NCI-H82 (cell line): Measurements from ENCODE around the gene NSMCE1.
A peak's percentile ranks its signal among the peaks of the same experiment; 100 is the strongest.

Experiments used
- DNase-seq: peaks from one replicate; lab custom pipeline; 2025; lab: John Stamatoyannopoulos, UW

Gene NSMCE1

GRCh38 chr16:27229891-27230470 lies 38.6 kb downstream of the NSMCE1 start:
- no peak for DNase-seq

- no peak for DNase-seq
Measured at GRCh38 chr16:27228621-27229501, 39.7 kb downstream of the NSMCE1 start.

GRCh38 chr16:27228045-27228444 lies 40.5 kb downstream of the NSMCE1 start:
- no peak for DNase-seq

GRCh38 chr16:27226976-27227705 lies 41.4 kb downstream of the NSMCE1 start:
- DNase-seq = no peak

- DNase-seq = no peak
Measured at GRCh38 chr16:27226476-27226875, 42.1 kb downstream of the NSMCE1 start.

GRCh38 chr16:27225536-27226360 lies 42.8 kb downstream of the NSMCE1 start:
- no peak for DNase-seq

GRCh38 chr16:27224741-27225300 lies 43.8 kb downstream of the NSMCE1 start:
- no peak for DNase-seq

GRCh38 chr16:27224271-27224737 lies 44.3 kb downstream of the NSMCE1 start:
- DNase-seq = no peak

GRCh38 chr16:27223701-27224100 lies 44.9 kb downstream of the NSMCE1 start:
- DNase-seq = no peak

- no peak for DNase-seq
Measured at GRCh38 chr16:27223226-27223610, 45.4 kb downstream of the NSMCE1 start.

GRCh38 chr16:27222249-27223225 lies 46.0 kb downstream of the NSMCE1 start:
- DNase-seq = peak; percentile 30

GRCh38 chr16:27221576-27222248 lies 46.9 kb downstream of the NSMCE1 start:
- DNase-seq = no peak

- no peak for DNase-seq
Measured at GRCh38 chr16:27220991-27221390, 47.6 kb downstream of the NSMCE1 start.

- DNase-seq = no peak
Measured at GRCh38 chr16:27220527-27220926, 48.0 kb downstream of the NSMCE1 start.

GRCh38 chr16:27220120-27220519 lies 48.5 kb downstream of the NSMCE1 start:
- DNase-seq = no peak

- DNase-seq = no peak
Measured at GRCh38 chr16:27219161-27219560, 49.4 kb downstream of the NSMCE1 start.

GRCh38 chr16:27218756-27219155 lies 49.8 kb downstream of the NSMCE1 start:
- no peak for DNase-seq

- DNase-seq = peak; percentile 9
Measured at GRCh38 chr16:27217256-27217655, 51.3 kb downstream of the NSMCE1 start.

- no peak for DNase-seq
Measured at GRCh38 chr16:27216297-27216885, 52.2 kb downstream of the NSMCE1 start.
